Karpas-422 (cell line): Measurements from ENCODE around the gene PCDHGA1. TPM values are rescaled to one million over a fixed set of nuclear protein-coding genes. Genes with fewer than 3 reads are reported as not detected.

ENCODE experiments used
- DNase-seq: peaks from one replicate; pipeline ENCODE4 v3.0.0-alpha.2; 2015
- H2AFZ ChIP-seq: fragments of 200-600 bp; sonication (generic); 2 replicates; pipeline ENCODE4 v1.6.1; 2014; ENCODE audit warnings: antibody characterized with exemption, low read length, mixed read lengths
- H3K27ac ChIP-seq: fragments of 200-600 bp; sonication (generic); 2 replicates; pipeline ENCODE4 v1.5.1; 2014; ENCODE audit warnings: mild to moderate bottlenecking, low read length, moderate library complexity
- H3K27me3 ChIP-seq: fragments of 200-600 bp; sonication (generic); 2 replicates; pipeline ENCODE4 v1.6.1; 2014; ENCODE audit warnings: low read length, mixed read lengths
- H3K36me3 ChIP-seq: fragments of 200-600 bp; sonication (generic); 2 replicates; pipeline ENCODE4 v1.6.1; 2014; ENCODE audit warnings: low read length, mixed read lengths; ENCODE audit not compliant: insufficient read depth
- H3K4me1 ChIP-seq: fragments of 200-600 bp; sonication (generic); 2 replicates; pipeline ENCODE4 v1.6.1; 2014; ENCODE audit warnings: mild to moderate bottlenecking, low read length, mixed read lengths
- H3K4me2 ChIP-seq: fragments of 200-600 bp; sonication (generic); 2 replicates; pipeline ENCODE4 v1.6.1; 2014; ENCODE audit warnings: low read length, low read depth, mild to moderate bottlenecking; ENCODE audit not compliant: poor library complexity, severe bottlenecking
- H3K4me3 ChIP-seq: fragments of 200-600 bp; sonication (generic); 2 replicates; pipeline ENCODE4 v1.5.1; 2014; ENCODE audit warnings: mild to moderate bottlenecking, antibody characterized with exemption, low read length, mixed read lengths
- H3K79me2 ChIP-seq: fragments of 200-600 bp; sonication (generic); 2 replicates; pipeline ENCODE4 v1.6.1; 2014; ENCODE audit warnings: mild to moderate bottlenecking, low read length, mixed read lengths
- H3K9ac ChIP-seq: fragments of 200-600 bp; sonication (generic); 2 replicates; pipeline ENCODE4 v1.6.0; 2014; ENCODE audit warnings: low read length
- H3K9me2 ChIP-seq: fragments of 200-600 bp; sonication (generic), shearing (Covaris generic); replicated peaks from 2 replicates; pipeline ENCODE4 v1.6.0; 2014; ENCODE audit warnings: mild to moderate bottlenecking, low read length, moderate library complexity; ENCODE audit not compliant: insufficient read depth
- H3K9me3 ChIP-seq: fragments of 300-700, 200-600 bp; sonication (generic); 2 replicates; pipeline ENCODE4 v1.6.1; 2014; ENCODE audit warnings: low read length, mixed read lengths
- H4K20me1 ChIP-seq: fragments of 200-600 bp; sonication (generic); 2 replicates; pipeline ENCODE4 v1.6.1; 2014; ENCODE audit warnings: mild to moderate bottlenecking, antibody characterized with exemption, low read length, low read depth; ENCODE audit not compliant: insufficient read depth
- total RNA-seq: library from RNA; depleted of rRNA; stranded (reverse); fragments of >200 nt; shearing (Covaris generic); gene quantifications from 2 replicates; pipeline ENCODE4 v1.2.3, GENCODE V29; 2014; ENCODE audit warnings: low replicate concordance; rRNA removed

Gene PCDHGA1
- total RNA-seq, 1 experiment from 2014 or later = 0.48 TPM

- no peak overlapping the region for H3K27ac ChIP-seq
- H3K4me1 ChIP-seq = peaks cover 35% of the 10 kb centered on the region
- H3K9ac ChIP-seq = no peak overlapping the region
- H3K36me3 ChIP-seq = peaks cover 56% of the 10 kb centered on the region
- no peak for DNase-seq
- H3K9me2 ChIP-seq = no peaks in the 10 kb centered on the region
- H3K4me3 ChIP-seq = no peak overlapping the region
- H3K9me3 ChIP-seq = no peaks in the 10 kb centered on the region
- H3K4me2 ChIP-seq = no peak overlapping the region
- no peaks in the 10 kb centered on the region for H4K20me1 ChIP-seq
- H3K27me3 ChIP-seq = no peaks in the 10 kb centered on the region
- peaks cover 82% of the 10 kb centered on the region for H3K79me2 ChIP-seq
- no peak overlapping the region for H2AFZ ChIP-seq
These were observed 217.6 kb downstream of the PCDHGA1 start for GRCh38 chr5:141547921-141548320.

DNA sequence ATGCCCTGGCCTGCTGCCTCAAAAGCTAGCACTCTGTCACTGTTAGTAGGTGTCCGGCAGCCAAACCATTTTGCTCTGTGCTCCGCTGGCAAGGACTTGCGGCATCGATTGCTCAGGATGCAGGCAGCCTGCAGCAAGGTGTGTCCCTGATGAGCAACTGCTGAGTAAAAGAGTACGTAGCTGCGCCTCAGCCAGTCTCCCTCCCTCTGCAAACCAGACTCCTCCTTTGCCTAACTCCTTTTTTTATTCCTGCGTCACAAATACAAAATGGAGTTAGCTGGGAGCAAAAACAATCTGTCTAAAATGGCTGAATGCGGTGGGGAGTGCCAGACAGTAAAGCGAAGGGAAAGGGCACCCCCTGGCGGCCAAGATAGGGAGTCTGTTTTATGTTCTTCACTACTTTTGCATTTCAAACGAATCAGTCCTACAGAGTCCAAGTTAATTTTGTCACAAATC lies 227.4 kb downstream of the PCDHGA1 start:
- peaks cover 44% of the 10 kb centered on the region; the same call in 1 of the 2 replicates for H3K36me3 ChIP-seq
- no peaks in the 10 kb centered on the region for H3K9me2 ChIP-seq
- peaks cover 43% of the 10 kb centered on the region for H3K79me2 ChIP-seq
- H3K4me1 ChIP-seq = peaks cover 45% of the 10 kb centered on the region
- peak overlapping the region; percentile 20 for H3K4me2 ChIP-seq
- no peak overlapping the region for H2AFZ ChIP-seq
- no peak overlapping the region for H3K4me3 ChIP-seq
- peak overlapping the region; percentile 46 for H3K9ac ChIP-seq
- no peaks in the 10 kb centered on the region for H3K27me3 ChIP-seq
- H3K9me3 ChIP-seq = no peaks in the 10 kb centered on the region
- H3K27ac ChIP-seq = peak overlapping the region; percentile 78
- H4K20me1 ChIP-seq = no peaks in the 10 kb centered on the region
- peak; percentile 93 for DNase-seq

DNA sequence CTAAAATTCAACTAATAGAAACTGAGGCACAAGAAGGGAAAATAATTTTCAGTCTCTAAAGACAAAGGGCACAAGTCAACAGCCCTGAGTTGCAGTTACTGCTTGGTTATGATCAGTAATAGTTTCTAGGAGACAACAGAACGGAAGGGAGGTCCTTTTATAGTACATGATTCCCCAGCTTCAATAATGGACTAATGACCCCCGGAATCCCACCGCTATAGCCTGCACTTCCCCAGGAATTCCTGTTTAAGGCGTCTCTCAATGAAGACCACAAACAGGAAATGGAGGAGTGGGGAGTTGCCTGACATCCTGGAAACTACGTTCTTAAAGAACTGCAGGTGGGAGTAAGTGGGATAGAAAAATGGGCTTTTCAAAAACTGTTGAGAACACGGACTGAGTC lies 227.8 kb downstream of the PCDHGA1 start:
- H3K4me2 ChIP-seq = peak overlapping the region; percentile 13
- no peaks in the 10 kb centered on the region for H4K20me1 ChIP-seq
- H3K36me3 ChIP-seq = peaks cover 48% of the 10 kb centered on the region; the same call in 1 of the 2 replicates

GRCh38 chr5:141559461-141559860 lies 229.1 kb downstream of the PCDHGA1 start:
- H3K27me3 ChIP-seq = no peaks in the 10 kb centered on the region
- no peaks in the 10 kb centered on the region for H4K20me1 ChIP-seq
- peaks cover 59% of the 10 kb centered on the region for H3K36me3 ChIP-seq
- no peak overlapping the region for H3K4me3 ChIP-seq
- peak overlapping the region; percentile 78 for H3K27ac ChIP-seq
- peaks cover 52% of the 10 kb centered on the region for H3K4me1 ChIP-seq
- H3K9me2 ChIP-seq = no peaks in the 10 kb centered on the region
- no peak overlapping the region for H3K4me2 ChIP-seq
- H3K79me2 ChIP-seq = peaks cover 50% of the 10 kb centered on the region
- no peak overlapping the region for H2AFZ ChIP-seq
- DNase-seq = no peak
- no peak overlapping the region for H3K9ac ChIP-seq
- no peaks in the 10 kb centered on the region for H3K9me3 ChIP-seq

More for the DNA sequence above, 227.8 kb downstream of the PCDHGA1 start:
- H3K9ac ChIP-seq = peak overlapping the region; percentile 27
- no peak for DNase-seq
- H3K9me2 ChIP-seq = no peaks in the 10 kb centered on the region
- no peaks in the 10 kb centered on the region for H3K9me3 ChIP-seq
- peaks cover 44% of the 10 kb centered on the region for H3K79me2 ChIP-seq
- peak overlapping the region; percentile 78 for H3K27ac ChIP-seq
- peaks cover 44% of the 10 kb centered on the region for H3K4me1 ChIP-seq
- H3K4me3 ChIP-seq = no peak overlapping the region
- H2AFZ ChIP-seq = no peak overlapping the region
- no peaks in the 10 kb centered on the region for H3K27me3 ChIP-seq

- no peak for DNase-seq
- no peaks in the 10 kb centered on the region for H3K9me2 ChIP-seq
- peaks cover 44% of the 10 kb centered on the region for H3K79me2 ChIP-seq
- no peak overlapping the region for H3K9ac ChIP-seq
- H3K36me3 ChIP-seq = peaks cover 53% of the 10 kb centered on the region
- H2AFZ ChIP-seq = no peak overlapping the region
- H3K4me1 ChIP-seq = peaks cover 50% of the 10 kb centered on the region
- no peaks in the 10 kb centered on the region for H3K9me3 ChIP-seq
- H3K27ac ChIP-seq = peak overlapping the region; percentile 78
- H3K27me3 ChIP-seq = no peaks in the 10 kb centered on the region
- H3K4me3 ChIP-seq = no peak overlapping the region
- H3K4me2 ChIP-seq = no peak overlapping the region
- H4K20me1 ChIP-seq = no peaks in the 10 kb centered on the region
These were observed 229.8 kb downstream of the PCDHGA1 start for GRCh38 chr5:141560151-141560550.

DNA sequence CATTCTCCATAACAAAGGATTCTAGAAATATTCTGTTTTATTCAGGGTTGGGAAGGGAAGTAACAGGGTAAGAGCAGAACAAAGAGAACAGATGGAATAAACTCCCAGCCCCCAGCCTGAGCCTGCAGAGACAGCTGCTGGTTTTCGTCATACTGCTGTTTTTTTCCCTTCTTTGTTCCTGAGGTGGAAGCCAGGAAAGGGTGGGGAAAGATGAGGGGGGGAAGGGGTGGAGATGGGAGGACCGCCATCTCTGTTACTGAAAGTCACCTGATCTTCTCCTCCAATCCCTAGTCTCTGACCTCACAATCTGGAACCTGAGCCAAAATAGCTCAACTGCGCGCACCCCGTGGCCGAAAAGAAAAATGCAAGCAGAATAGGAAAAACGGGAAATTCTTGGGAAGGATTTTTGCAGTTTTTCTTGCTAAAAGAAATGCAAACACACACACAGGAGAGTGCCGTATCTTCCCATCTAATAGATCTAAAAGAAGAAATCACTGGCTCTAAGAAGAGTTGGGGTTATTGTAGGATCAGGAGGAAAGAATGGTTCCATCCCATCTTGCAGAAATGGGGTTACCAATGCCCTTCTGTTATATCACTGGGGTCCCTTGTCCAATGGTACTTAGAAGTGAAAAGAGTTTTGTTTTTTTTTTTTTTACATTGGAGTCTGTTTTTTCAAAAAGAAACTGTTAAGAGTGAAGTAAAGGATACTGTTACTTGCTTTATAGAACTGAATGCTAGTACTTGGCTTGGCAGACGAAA lies 230.6 kb downstream of the PCDHGA1 start:
- Histone ChIP-seq H3K27me3 (no peaks in the 10 kb centered on the region), H3K4me2 (no peak overlapping the region), H3K4me1 (peaks cover 42% of the 10 kb centered on the region), H3K9ac (no peak overlapping the region), H3K4me3 (no peak overlapping the region), H3K79me2 (peaks cover 36% of the 10 kb centered on the region), H3K27ac (peak overlapping the region; percentile 78), H3K9me3 (no peaks in the 10 kb centered on the region), H3K36me3 (peaks cover 56% of the 10 kb centered on the region), H3K9me2 (no peaks in the 10 kb centered on the region), H2AFZ (no peak overlapping the region), H4K20me1 (no peaks in the 10 kb centered on the region)
- no peak for DNase-seq

Other genes starting within 250 kb of the PCDHGA1 start
- not detected in 2 replicates for gene PCDHB2, start 235.9 kb upstream of the PCDHGA1 start, total RNA-seq
- not detected in 2 replicates for gene PCDHB3, start 230.0 kb upstream of the PCDHGA1 start, total RNA-seq
- not detected in 2 replicates for gene PCDHB4, start 208.7 kb upstream of the PCDHGA1 start, total RNA-seq
- not detected in 2 replicates for gene PCDHB5, start 195.3 kb upstream of the PCDHGA1 start, total RNA-seq
- gene PCDHB6, start 180.5 kb upstream of the PCDHGA1 start, total RNA-seq = not detected in 2 replicates
- not detected in 2 replicates for gene PCDHB7, start 157.9 kb upstream of the PCDHGA1 start, total RNA-seq
- gene PCDHB8, start 152.7 kb upstream of the PCDHGA1 start, total RNA-seq = not detected in 2 replicates
- 0.04 and 0.54 TPM in 2 replicates for gene PCDHB16, start 148.1 kb upstream of the PCDHGA1 start, total RNA-seq
- gene PCDHB9, start 143.4 kb upstream of the PCDHGA1 start, total RNA-seq = 0.11 and 0.29 TPM in 2 replicates
- 0.11 TPM in 1 of 2 replicates, not detected in the other for gene PCDHB10, start 138.2 kb upstream of the PCDHGA1 start, total RNA-seq
- not detected in 2 replicates for gene PCDHB11, start 130.9 kb upstream of the PCDHGA1 start, total RNA-seq
- not detected in 2 replicates for gene PCDHB12, start 121.8 kb upstream of the PCDHGA1 start, total RNA-seq
- gene PCDHB13, start 116.6 kb upstream of the PCDHGA1 start, total RNA-seq = 0.19 and 0.69 TPM in 2 replicates
- 0.48 and 0.90 TPM in 2 replicates for gene PCDHB14, start 107.2 kb upstream of the PCDHGA1 start, total RNA-seq
- gene PCDHB15, start 85.1 kb upstream of the PCDHGA1 start, total RNA-seq = 0.25 TPM in 1 of 2 replicates, not detected in the other
- 0.65 and 0.82 TPM in 2 replicates for gene SLC25A2, start 26.5 kb upstream of the PCDHGA1 start, total RNA-seq
- 70.0 and 85.9 TPM in 2 replicates for gene TAF7, start 9.7 kb upstream of the PCDHGA1 start, total RNA-seq
- gene PCDHGA2, start 8.2 kb downstream of the PCDHGA1 start, total RNA-seq = 0.04 TPM in 1 of 2 replicates, not detected in the other
- not detected in 2 replicates for gene PCDHGA3, start 13.3 kb downstream of the PCDHGA1 start, total RNA-seq
- gene PCDHGB1, start 19.6 kb downstream of the PCDHGA1 start, total RNA-seq = 14.0 and 15.3 TPM in 2 replicates
- gene PCDHGA4, start 24.5 kb downstream of the PCDHGA1 start, total RNA-seq = 11.1 and 13.5 TPM in 2 replicates
- 9.8 and 11.5 TPM in 2 replicates for gene PCDHGB2, start 29.5 kb downstream of the PCDHGA1 start, total RNA-seq
- 8.8 and 9.7 TPM in 2 replicates for gene PCDHGA5, start 33.6 kb downstream of the PCDHGA1 start, total RNA-seq
- gene PCDHGB3, start 39.7 kb downstream of the PCDHGA1 start, total RNA-seq = 19.5 and 22.7 TPM in 2 replicates
- gene PCDHGA6, start 43.4 kb downstream of the PCDHGA1 start, total RNA-seq = 10.9 and 14.5 TPM in 2 replicates
- gene PCDHGA7, start 52.2 kb downstream of the PCDHGA1 start, total RNA-seq = 8.4 and 11.5 TPM in 2 replicates
- gene PCDHGB4, start 57.2 kb downstream of the PCDHGA1 start, total RNA-seq = 6.3 and 10.0 TPM in 2 replicates
- 8.8 and 9.6 TPM in 2 replicates for gene PCDHGA8, start 62.1 kb downstream of the PCDHGA1 start, total RNA-seq
- gene PCDHGB5, start 67.4 kb downstream of the PCDHGA1 start, total RNA-seq = 17.0 and 26.4 TPM in 2 replicates
- 13.0 and 15.7 TPM in 2 replicates for gene PCDHGA9, start 72.3 kb downstream of the PCDHGA1 start, total RNA-seq
- gene PCDHGB6, start 77.5 kb downstream of the PCDHGA1 start, total RNA-seq = 5.5 and 8.8 TPM in 2 replicates
- 8.5 and 11.2 TPM in 2 replicates for gene PCDHGA10, start 82.5 kb downstream of the PCDHGA1 start, total RNA-seq
- gene PCDHGB7, start 87.2 kb downstream of the PCDHGA1 start, total RNA-seq = 6.3 and 10.4 TPM in 2 replicates
- 9.3 and 10.4 TPM in 2 replicates for gene PCDHGA11, start 90.5 kb downstream of the PCDHGA1 start, total RNA-seq
- 6.6 and 7.8 TPM in 2 replicates for gene PCDHGA12, start 100.0 kb downstream of the PCDHGA1 start, total RNA-seq
- gene PCDHGC3, start 145.5 kb downstream of the PCDHGA1 start, total RNA-seq = 61.3 and 75.2 TPM in 2 replicates
- gene PCDHGC4, start 154.5 kb downstream of the PCDHGA1 start, total RNA-seq = 7.0 and 11.8 TPM in 2 replicates
- 5.1 and 5.8 TPM in 2 replicates for gene PCDHGC5, start 158.6 kb downstream of the PCDHGA1 start, total RNA-seq